Cardiac septum (tissue), 1 donor: ENCODE data around the gene INHBB. TPM values are rescaled to one million over a fixed set of nuclear protein-coding genes. Genes with fewer than 3 reads are reported as not detected.
"Not testable (repeated sequence)": the region's sequence is repeated elsewhere in the genome, so short reads cannot be mapped to it uniquely, and the experiment has no call there.

Experiments
- DNase-seq: peaks from one replicate; pipeline ENCODE4 v3.0.0-alpha.2; 2020; ENCODE audit warnings: low spot score
- intact Hi-C: fragments of 100-400 bp; cut with DNase I; formaldehyde crosslinking; loops from one replicate; pipeline ENCODE4 v1.14.0; 2022
- total RNA-seq: library from RNA; stranded (reverse); fragmentation: NEBNext Ultra II Directional; extraction: Animal tissue kit (Norgen Biotek cat#: 25700); gene quantifications from one replicate; pipeline ENCODE4 v1.2.1, GENCODE V29; 2021
- donor health status: DM: no; HTN: no; CAD: no.

Gene INHBB
- total RNA-seq, 1 donor from 2014 or later: 2.8 TPM

GRCh38 chr2:120388222-120389035 is 42.5 kb downstream of the INHBB start:
- DNase-seq: peak; percentile 70
- intact Hi-C loops: no loop called here

- intact Hi-C loops: no loop called here
- DNase-seq: peak; percentile 60
Measured at GRCh38 chr2:120389036-120389391, 43.1 kb downstream of the INHBB start.

GRCh38 chr2:120390381-120391055 is 44.6 kb downstream of the INHBB start:
- intact Hi-C loops: no loop called here
- peak; percentile 66 for DNase-seq

GRCh38 chr2:120391382-120391781 is 45.4 kb downstream of the INHBB start:
- intact Hi-C loops, DNase-seq: not testable (repeated sequence)

- peak; percentile 56 for DNase-seq
- intact Hi-C loops: no loop called here
Measured at GRCh38 chr2:120391911-120392665, 46.2 kb downstream of the INHBB start.

GRCh38 chr2:120392923-120393322 is 47.0 kb downstream of the INHBB start:
- intact Hi-C loops: no loop called here
- no peak for DNase-seq

GRCh38 chr2:120393456-120393855 is 47.5 kb downstream of the INHBB start:
- DNase-seq: peak; percentile 36
- intact Hi-C loops: no loop called here

- intact Hi-C loops: no loop called here
- peak; percentile 33 for DNase-seq
Measured at GRCh38 chr2:120394764-120395163, 48.8 kb downstream of the INHBB start.

- peak; percentile 54 for DNase-seq
- intact Hi-C loops: no loop called here
Measured at GRCh38 chr2:120395221-120396012, 49.5 kb downstream of the INHBB start.

- intact Hi-C loops: no loop called here
- DNase-seq: peak; percentile 51
Measured at GRCh38 chr2:120396013-120396860, 50.3 kb downstream of the INHBB start.

- intact Hi-C loops: no loop called here
- peak; percentile 69 for DNase-seq
Measured at GRCh38 chr2:120396861-120397811, 51.2 kb downstream of the INHBB start.

GRCh38 chr2:120398051-120398995 is 52.4 kb downstream of the INHBB start:
- DNase-seq: peak; percentile 67
- intact Hi-C loops: no loop called here

- peak; percentile 58 for DNase-seq
- intact Hi-C loops: no loop called here
Measured at GRCh38 chr2:120398996-120399888, 53.3 kb downstream of the INHBB start.

GRCh38 chr2:120399889-120400240 is 53.9 kb downstream of the INHBB start:
- DNase-seq: peak; percentile 70
- intact Hi-C loops: no loop called here

- intact Hi-C loops: no loop called here
- DNase-seq: peak; percentile 57
Measured at GRCh38 chr2:120400551-120400950, 54.6 kb downstream of the INHBB start.
